MM.1S (cell line): ENCODE measurements around the gene NRN1L.

Source experiments
- DNase-seq: peaks from one replicate; pipeline ENCODE4 v3.0.0-alpha.2; 2015
- H2AFZ ChIP-seq: fragments of 300-600 bp; sonication (generic); 2 replicates; pipeline ENCODE4 v1.6.0; 2016; ENCODE audit warnings: antibody characterized with exemption, low read length
- H3F3A ChIP-seq: fragments of 300-600 bp; sonication (generic); 2 replicates; pipeline ENCODE4 v1.6.1; 2016; ENCODE audit warnings: mild to moderate bottlenecking, antibody characterized with exemption, low read length, moderate library complexity, mixed read lengths; ENCODE audit not compliant: insufficient read depth
- H3K27ac ChIP-seq: fragments of 300-600 bp; sonication (generic); 2 replicates; pipeline ENCODE4 v1.5.1; 2016; ENCODE audit warnings: mild to moderate bottlenecking, low read length
- H3K27me3 ChIP-seq: fragments of 300-600 bp; sonication (generic); replicated peaks from 2 replicates; pipeline ENCODE4 v1.6.0; 2016; ENCODE audit warnings: low read length; ENCODE audit not compliant: insufficient read depth
- H3K36me3 ChIP-seq: fragments of 300-600 bp; sonication (generic); replicated peaks from 2 replicates; pipeline ENCODE4 v1.6.1; 2016; ENCODE audit warnings: mild to moderate bottlenecking, low read length, mixed read lengths; ENCODE audit not compliant: insufficient read depth
- H3K4me1 ChIP-seq: fragments of 300-600 bp; sonication (generic); 2 replicates; pipeline ENCODE4 v1.6.1; 2016; ENCODE audit warnings: low read length, mixed read lengths
- H3K4me2 ChIP-seq: fragments of 300-600 bp; sonication (generic); 2 replicates; pipeline ENCODE4 v1.6.0; 2016; ENCODE audit warnings: low read depth, low read length
- H3K4me3 ChIP-seq: fragments of 300-600 bp; sonication (generic); 2 replicates; pipeline ENCODE4 v1.5.1; 2016; ENCODE audit warnings: low read length, mixed read lengths
- H3K79me2 ChIP-seq: fragments of 300-600 bp; sonication (generic); 2 replicates; pipeline ENCODE4 v1.6.1; 2016; ENCODE audit warnings: mixed run types, low read length, mixed read lengths
- H3K9ac ChIP-seq: fragments of 300-600 bp; sonication (generic); 2 replicates; pipeline ENCODE4 v1.6.1; 2016; ENCODE audit warnings: low read length, mixed read lengths
- H3K9me2 ChIP-seq: fragments of 300-600 bp; sonication (generic); replicated peaks from 2 replicates; pipeline ENCODE4 v1.6.1; 2016; ENCODE audit warnings: mild to moderate bottlenecking, low read length, mixed read lengths; ENCODE audit not compliant: insufficient read depth
- H3K9me3 ChIP-seq: fragments of 300-600 bp; sonication (generic); replicated peaks from 2 replicates; pipeline ENCODE4 v1.6.1; 2016; ENCODE audit warnings: mild to moderate bottlenecking, low read length, mixed read lengths; ENCODE audit not compliant: insufficient read depth
- H4K20me1 ChIP-seq: fragments of 300-600 bp; sonication (generic); 2 replicates; pipeline ENCODE4 v1.6.1; 2016; ENCODE audit warnings: mild to moderate bottlenecking, low read length, moderate library complexity, mixed read lengths; ENCODE audit not compliant: insufficient read depth
- EZH2 ChIP-seq: fragments of 300-600 bp; sonication (generic); optimal IDR thresholded peaks from 2 replicates; pipeline ENCODE3; 2017; ENCODE audit warnings: low read depth, mild to moderate bottlenecking, antibody characterized with exemption, low read length, mixed read lengths
- EZH2phosphoT487 ChIP-seq: fragments of 300-600 bp; sonication (generic); IDR thresholded peaks from 2 replicates; pipeline ENCODE4 v1.6.1; 2018; ENCODE audit warnings: antibody characterized with exemption, low read length
- TF ChIP-seq, protein P1 (sequence below): fragments of 300-600 bp; sonication (generic); IDR thresholded peaks from 2 replicates; pipeline ENCODE4 v1.5.1; 2016; ENCODE audit warnings: antibody characterized with exemption, low read length, mixed read lengths

Gene NRN1L

GRCh38 chr16:67864594-67864993, 20.1 kb upstream of the NRN1L start:
- no peak overlapping the region for H3K4me2 ChIP-seq
- H3K79me2 ChIP-seq: peaks cover 53% of the 10 kb centered on the region
- H3K9me2 ChIP-seq: no peaks in the 10 kb centered on the region
- H3K27ac ChIP-seq: no peak overlapping the region
- H3K4me3 ChIP-seq: no peak overlapping the region
- no peaks in the 10 kb centered on the region for H3F3A ChIP-seq
- H2AFZ ChIP-seq: no peak overlapping the region
- H3K9me3 ChIP-seq: no peaks in the 10 kb centered on the region
- no peaks in the 10 kb centered on the region for H3K4me1 ChIP-seq
- DNase-seq: no peak
- TF ChIP-seq, protein P1, sequence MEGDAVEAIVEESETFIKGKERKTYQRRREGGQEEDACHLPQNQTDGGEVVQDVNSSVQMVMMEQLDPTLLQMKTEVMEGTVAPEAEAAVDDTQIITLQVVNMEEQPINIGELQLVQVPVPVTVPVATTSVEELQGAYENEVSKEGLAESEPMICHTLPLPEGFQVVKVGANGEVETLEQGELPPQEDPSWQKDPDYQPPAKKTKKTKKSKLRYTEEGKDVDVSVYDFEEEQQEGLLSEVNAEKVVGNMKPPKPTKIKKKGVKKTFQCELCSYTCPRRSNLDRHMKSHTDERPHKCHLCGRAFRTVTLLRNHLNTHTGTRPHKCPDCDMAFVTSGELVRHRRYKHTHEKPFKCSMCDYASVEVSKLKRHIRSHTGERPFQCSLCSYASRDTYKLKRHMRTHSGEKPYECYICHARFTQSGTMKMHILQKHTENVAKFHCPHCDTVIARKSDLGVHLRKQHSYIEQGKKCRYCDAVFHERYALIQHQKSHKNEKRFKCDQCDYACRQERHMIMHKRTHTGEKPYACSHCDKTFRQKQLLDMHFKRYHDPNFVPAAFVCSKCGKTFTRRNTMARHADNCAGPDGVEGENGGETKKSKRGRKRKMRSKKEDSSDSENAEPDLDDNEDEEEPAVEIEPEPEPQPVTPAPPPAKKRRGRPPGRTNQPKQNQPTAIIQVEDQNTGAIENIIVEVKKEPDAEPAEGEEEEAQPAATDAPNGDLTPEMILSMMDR: no peak
- no peak for TF ChIP-seq EZH2phosphoT487
- H3K36me3 ChIP-seq: no peaks in the 10 kb centered on the region; the same call in none of the 2 replicates
- H3K27me3 ChIP-seq: no peaks in the 10 kb centered on the region
- H4K20me1 ChIP-seq: no peaks in the 10 kb centered on the region; the same call in 1 of the 2 replicates
- H3K9ac ChIP-seq: no peak overlapping the region

GRCh38 chr16:67865318-67865717, 19.4 kb upstream of the NRN1L start:
- Histone ChIP-seq H3K27me3 (no peaks in the 10 kb centered on the region), H3K4me2 (no peak overlapping the region), H3K36me3 (no peaks in the 10 kb centered on the region; the same call in none of the 2 replicates), H3K9ac (no peak overlapping the region), H3K4me3 (no peak overlapping the region), H3K27ac (no peak overlapping the region), H2AFZ (no peak overlapping the region), H3F3A (0 out of 2 replicates have a peak, but pooled peaks cover 6% of the 10 kb centered on the region), H3K9me2 (no peaks in the 10 kb centered on the region), H4K20me1 (no peaks in the 10 kb centered on the region; the same call in 1 of the 2 replicates), H3K79me2 (peaks cover 49% of the 10 kb centered on the region), H3K4me1 (no peaks in the 10 kb centered on the region), H3K9me3 (no peaks in the 10 kb centered on the region)
- peak; percentile 15 for DNase-seq
- TF ChIP-seq EZH2: no peak
- no peak for TF ChIP-seq EZH2phosphoT487
- TF ChIP-seq, protein P1: peak; percentile 40

DNA sequence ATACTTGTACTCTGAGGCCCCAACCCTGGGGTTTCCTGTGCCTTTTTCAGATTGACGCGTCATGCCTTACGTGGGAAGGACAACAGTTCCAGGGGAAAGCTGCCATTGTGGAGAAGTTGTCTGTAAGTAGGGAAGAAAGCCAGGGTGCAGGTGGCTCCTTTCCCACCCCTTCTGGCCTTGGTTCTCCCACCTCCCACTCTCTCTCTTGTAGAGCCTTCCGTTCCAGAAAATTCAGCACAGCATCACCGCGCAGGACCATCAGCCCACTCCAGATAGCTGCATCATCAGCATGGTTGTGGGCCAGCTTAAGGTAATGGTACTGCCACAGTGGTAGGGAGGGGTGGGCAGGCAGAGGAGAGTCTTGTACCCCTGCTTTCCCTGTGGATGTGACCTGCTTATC, 16.4 kb upstream of the NRN1L start:
- Histone ChIP-seq H3F3A (peaks cover 21% of the 10 kb centered on the region), H3K9me2 (no peaks in the 10 kb centered on the region), H3K9me3 (no peaks in the 10 kb centered on the region), H3K4me1 (peaks cover 5% of the 10 kb centered on the region), H3K79me2 (peaks cover 24% of the 10 kb centered on the region), H3K27ac (no peak overlapping the region), H3K36me3 (no peaks in the 10 kb centered on the region; the same call in 1 of the 2 replicates), H2AFZ (no peak overlapping the region), H4K20me1 (no peaks in the 10 kb centered on the region; the same call in 1 of the 2 replicates), H3K4me2 (no peak overlapping the region), H3K9ac (no peak overlapping the region), H3K27me3 (no peaks in the 10 kb centered on the region), H3K4me3 (no peak overlapping the region)
- no peak for TF ChIP-seq EZH2phosphoT487
- no peak for TF ChIP-seq EZH2
- no peak for DNase-seq

DNA sequence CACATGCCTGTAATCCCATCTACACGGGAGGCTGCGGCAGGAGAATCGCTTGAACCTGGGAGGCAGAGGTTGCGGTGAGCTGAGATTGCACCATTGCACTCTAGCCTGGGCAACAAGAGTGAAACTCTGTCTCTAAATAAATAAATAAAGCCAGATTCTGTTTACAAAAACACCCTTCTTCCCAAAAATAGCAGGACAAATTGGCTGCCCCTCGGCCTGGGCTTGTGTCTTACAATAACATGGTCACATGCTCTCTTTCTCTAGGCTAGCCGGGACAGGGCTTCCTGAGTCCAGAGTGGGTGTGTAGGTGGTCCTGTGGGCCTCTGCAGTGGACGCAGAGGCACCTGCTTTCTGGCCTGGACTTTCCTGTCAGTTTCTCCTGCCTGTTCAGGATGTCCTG, 15.0 kb upstream of the NRN1L start:
- no peak for DNase-seq
- H3F3A ChIP-seq: peaks cover 21% of the 10 kb centered on the region
- H3K4me3 ChIP-seq: no peak overlapping the region
- H3K4me2 ChIP-seq: no peak overlapping the region
- no peaks in the 10 kb centered on the region for H3K9me3 ChIP-seq
- H3K27me3 ChIP-seq: no peaks in the 10 kb centered on the region
- no peak overlapping the region for H3K27ac ChIP-seq
- H4K20me1 ChIP-seq: no peaks in the 10 kb centered on the region; the same call in 1 of the 2 replicates
- H3K9me2 ChIP-seq: no peaks in the 10 kb centered on the region
- TF ChIP-seq EZH2phosphoT487: no peak
- no peak for TF ChIP-seq EZH2
- TF ChIP-seq, protein P1: no peak
- no peak overlapping the region for H3K9ac ChIP-seq
- H3K36me3 ChIP-seq: no peaks in the 10 kb centered on the region; the same call in 1 of the 2 replicates
- no peak overlapping the region for H2AFZ ChIP-seq
- peaks cover 14% of the 10 kb centered on the region for H3K4me1 ChIP-seq
- H3K79me2 ChIP-seq: peaks cover 27% of the 10 kb centered on the region
